NB4 (cell line): Measurements from ENCODE around the gene SFTPD.

Source experiments
- MYC ChIP-seq: IDR thresholded peaks from 2 replicates; pipeline ENCODE4 v1.6.1; 2011; ENCODE audit warnings: low read depth, low read length
- POLR2A ChIP-seq: IDR thresholded peaks from 2 replicates; pipeline ENCODE4 v1.6.1; 2011; ENCODE audit warnings: mild to moderate bottlenecking; ENCODE audit not compliant: insufficient read length; ENCODE audit errors: extremely low read depth
- TF ChIP-seq, protein P1 (sequence below): IDR thresholded peaks from one replicate; pipeline ENCODE4 v1.5.1; 2012; ENCODE audit warnings: low read depth, low read length
- TF ChIP-seq, protein P2 (sequence below): IDR thresholded peaks from 2 replicates; pipeline ENCODE4 v1.6.1; 2011; ENCODE audit warnings: low read depth, low read length

DNA sequence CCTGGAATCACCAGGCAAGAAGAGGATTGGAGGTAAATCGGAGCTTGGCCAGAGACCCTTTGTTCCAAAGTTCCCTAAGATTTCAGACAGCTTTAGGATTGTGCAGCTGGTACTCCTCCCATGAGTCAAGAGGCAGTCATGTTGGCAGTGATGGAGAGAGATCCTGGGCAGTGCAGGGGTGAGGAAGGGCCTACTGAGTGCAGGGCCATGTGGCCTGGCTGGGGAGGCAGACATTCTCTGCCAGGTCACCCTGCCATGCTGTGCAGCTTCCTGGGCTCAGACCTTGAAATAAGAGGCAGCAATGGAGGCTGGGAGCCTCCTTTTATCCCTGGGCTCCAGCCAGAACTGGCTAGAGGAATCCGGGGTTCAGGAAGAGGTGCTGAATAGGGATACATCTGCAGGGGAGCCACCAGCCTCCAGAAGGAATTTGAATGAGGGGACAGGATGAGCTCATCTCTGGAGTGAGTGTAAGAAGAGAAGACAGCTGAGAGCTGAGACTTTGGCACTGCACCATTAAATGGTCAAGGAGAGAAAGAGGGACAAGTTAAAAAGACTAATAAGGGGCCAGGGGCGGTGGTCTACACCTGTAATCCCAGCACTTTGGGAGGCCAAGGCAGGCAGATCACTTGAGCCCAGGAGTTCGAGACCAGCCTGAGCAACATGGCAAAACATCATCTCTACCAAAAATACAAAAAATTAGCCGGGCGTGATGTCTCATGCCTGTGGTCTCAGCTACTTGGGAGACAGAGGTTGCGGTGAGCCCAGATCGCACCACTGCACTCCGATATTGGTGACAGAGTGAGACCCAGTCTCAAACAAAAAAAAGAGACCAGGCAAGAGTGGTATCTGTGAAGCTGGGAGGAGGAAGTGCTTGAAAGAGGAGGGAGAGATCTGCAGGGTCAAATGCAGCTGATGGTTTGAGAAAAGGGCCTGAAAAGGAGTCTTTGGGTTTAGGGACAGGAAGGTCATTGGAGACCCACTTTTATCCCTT, 12.0 kb downstream of the SFTPD start:
- TF ChIP-seq, protein P1, sequence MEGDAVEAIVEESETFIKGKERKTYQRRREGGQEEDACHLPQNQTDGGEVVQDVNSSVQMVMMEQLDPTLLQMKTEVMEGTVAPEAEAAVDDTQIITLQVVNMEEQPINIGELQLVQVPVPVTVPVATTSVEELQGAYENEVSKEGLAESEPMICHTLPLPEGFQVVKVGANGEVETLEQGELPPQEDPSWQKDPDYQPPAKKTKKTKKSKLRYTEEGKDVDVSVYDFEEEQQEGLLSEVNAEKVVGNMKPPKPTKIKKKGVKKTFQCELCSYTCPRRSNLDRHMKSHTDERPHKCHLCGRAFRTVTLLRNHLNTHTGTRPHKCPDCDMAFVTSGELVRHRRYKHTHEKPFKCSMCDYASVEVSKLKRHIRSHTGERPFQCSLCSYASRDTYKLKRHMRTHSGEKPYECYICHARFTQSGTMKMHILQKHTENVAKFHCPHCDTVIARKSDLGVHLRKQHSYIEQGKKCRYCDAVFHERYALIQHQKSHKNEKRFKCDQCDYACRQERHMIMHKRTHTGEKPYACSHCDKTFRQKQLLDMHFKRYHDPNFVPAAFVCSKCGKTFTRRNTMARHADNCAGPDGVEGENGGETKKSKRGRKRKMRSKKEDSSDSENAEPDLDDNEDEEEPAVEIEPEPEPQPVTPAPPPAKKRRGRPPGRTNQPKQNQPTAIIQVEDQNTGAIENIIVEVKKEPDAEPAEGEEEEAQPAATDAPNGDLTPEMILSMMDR, result no peak
- TF ChIP-seq, protein P2, sequence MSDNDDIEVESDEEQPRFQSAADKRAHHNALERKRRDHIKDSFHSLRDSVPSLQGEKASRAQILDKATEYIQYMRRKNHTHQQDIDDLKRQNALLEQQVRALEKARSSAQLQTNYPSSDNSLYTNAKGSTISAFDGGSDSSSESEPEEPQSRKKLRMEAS, result no peak
- no peak for TF ChIP-seq POLR2A
- TF ChIP-seq MYC, result no peak
